T-helper 2 cell (primary cell): ENCODE measurements around the gene LRRC56.

Experiments used
- DNase-seq, 5 experiments: peaks; one replicate each; pipeline versions ENCODE4 v3.0.0 to v3.0.0-alpha.2; 2012 to 2022

Gene LRRC56

GRCh38 chr11:601573-602245, 64.4 kb downstream of the LRRC56 start:
- DNase-seq, result no peak

GRCh38 chr11:603154-603553, 65.8 kb downstream of the LRRC56 start:
- no peak for DNase-seq
